KMS-11 (cell line): Measurements from ENCODE around the gene KRT78.

Experiments
- H2AFZ ChIP-seq: fragments of 200-600 bp; sonication (generic); 2 replicates; pipeline ENCODE4 v1.6.1; 2016; ENCODE audit warnings: antibody characterized with exemption, mixed run types, low read depth
- H3K27ac ChIP-seq: fragments of 200-600 bp; sonication (generic); 2 replicates; pipeline ENCODE4 v1.6.1; 2016; ENCODE audit warnings: mild to moderate bottlenecking, mixed run types
- H3K27me3 ChIP-seq: fragments of 200-600 bp; sonication (generic); 2 replicates; pipeline ENCODE4 v1.6.1; 2017; ENCODE audit warnings: mild to moderate bottlenecking, low read depth, mixed run types, moderate library complexity; ENCODE audit not compliant: insufficient read depth
- H3K36me3 ChIP-seq: fragments of 200-600 bp; sonication (generic); 2 replicates; pipeline ENCODE4 v1.6.1; 2017; ENCODE audit warnings: mild to moderate bottlenecking, mixed run types; ENCODE audit not compliant: insufficient read depth
- H3K4me1 ChIP-seq: fragments of 200-600 bp; sonication (generic); 2 replicates; pipeline ENCODE4 v1.6.1; 2016; ENCODE audit warnings: mild to moderate bottlenecking, low read depth, mixed run types; ENCODE audit not compliant: poor library complexity, severe bottlenecking
- H3K4me2 ChIP-seq: fragments of 200-600 bp; sonication (generic); 2 replicates; pipeline ENCODE4 v1.7.0; 2016; ENCODE audit warnings: mild to moderate bottlenecking, mixed run types
- H3K4me3 ChIP-seq: fragments of 200-600 bp; sonication (generic); IDR thresholded peaks from 2 replicates; pipeline ENCODE4 v1.6.1; 2017; ENCODE audit warnings: low read depth, low read length, mixed read lengths; ENCODE audit not compliant: insufficient read depth
- H3K79me2 ChIP-seq: fragments of 200-600 bp; sonication (generic); 2 replicates; pipeline ENCODE4 v1.6.1; 2016; ENCODE audit warnings: low read depth, mixed run types; ENCODE audit not compliant: insufficient read depth
- H3K9ac ChIP-seq: fragments of 200-600 bp; sonication (generic); 2 replicates; pipeline ENCODE4 v1.6.1; 2016; ENCODE audit warnings: mild to moderate bottlenecking, mixed run types
- H4K20me1 ChIP-seq: fragments of 200-600 bp; sonication (generic); 2 replicates; pipeline ENCODE4 v1.6.1; 2016; ENCODE audit warnings: mild to moderate bottlenecking, mixed run types; ENCODE audit not compliant: insufficient read depth
- CTCF ChIP-seq: fragments of 200-600 bp; sonication (generic); conservative IDR thresholded peaks from 2 replicates; pipeline ENCODE4 v1.6.1; 2017; ENCODE audit warnings: low read depth, mild to moderate bottlenecking, antibody characterized with exemption, low read length, moderate library complexity, mixed read lengths

Gene KRT78

DNA sequence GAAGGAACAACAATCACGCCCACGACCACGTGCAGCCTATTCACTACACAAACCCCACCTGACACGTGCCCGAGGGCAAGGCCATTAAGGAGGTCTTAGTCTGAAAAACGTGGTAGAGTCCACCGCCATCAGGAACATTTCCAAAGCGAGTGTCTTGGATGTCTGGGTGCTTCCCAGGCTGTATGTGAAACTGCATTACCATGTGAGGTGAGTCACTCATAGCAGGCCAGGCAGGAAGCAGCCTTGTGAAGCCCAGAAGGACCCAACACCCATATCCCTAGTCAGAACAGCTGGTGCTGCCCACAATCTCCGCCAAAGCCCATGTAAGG, 11.4 kb downstream of the KRT78 start:
- Histone ChIP-seq H3K79me2 (no peaks in the 10 kb centered on the region), H4K20me1 (no peaks in the 10 kb centered on the region), H3K27me3 (peaks cover 86% of the 10 kb centered on the region), H3K4me3 (no peak overlapping the region), H3K9ac (no peak overlapping the region), H3K4me2 (no peak overlapping the region), H3K36me3 (no peaks in the 10 kb centered on the region), H3K27ac (no peak overlapping the region), H2AFZ (no peak overlapping the region), H3K4me1 (no peaks in the 10 kb centered on the region)
- TF ChIP-seq CTCF = no peak

DNA sequence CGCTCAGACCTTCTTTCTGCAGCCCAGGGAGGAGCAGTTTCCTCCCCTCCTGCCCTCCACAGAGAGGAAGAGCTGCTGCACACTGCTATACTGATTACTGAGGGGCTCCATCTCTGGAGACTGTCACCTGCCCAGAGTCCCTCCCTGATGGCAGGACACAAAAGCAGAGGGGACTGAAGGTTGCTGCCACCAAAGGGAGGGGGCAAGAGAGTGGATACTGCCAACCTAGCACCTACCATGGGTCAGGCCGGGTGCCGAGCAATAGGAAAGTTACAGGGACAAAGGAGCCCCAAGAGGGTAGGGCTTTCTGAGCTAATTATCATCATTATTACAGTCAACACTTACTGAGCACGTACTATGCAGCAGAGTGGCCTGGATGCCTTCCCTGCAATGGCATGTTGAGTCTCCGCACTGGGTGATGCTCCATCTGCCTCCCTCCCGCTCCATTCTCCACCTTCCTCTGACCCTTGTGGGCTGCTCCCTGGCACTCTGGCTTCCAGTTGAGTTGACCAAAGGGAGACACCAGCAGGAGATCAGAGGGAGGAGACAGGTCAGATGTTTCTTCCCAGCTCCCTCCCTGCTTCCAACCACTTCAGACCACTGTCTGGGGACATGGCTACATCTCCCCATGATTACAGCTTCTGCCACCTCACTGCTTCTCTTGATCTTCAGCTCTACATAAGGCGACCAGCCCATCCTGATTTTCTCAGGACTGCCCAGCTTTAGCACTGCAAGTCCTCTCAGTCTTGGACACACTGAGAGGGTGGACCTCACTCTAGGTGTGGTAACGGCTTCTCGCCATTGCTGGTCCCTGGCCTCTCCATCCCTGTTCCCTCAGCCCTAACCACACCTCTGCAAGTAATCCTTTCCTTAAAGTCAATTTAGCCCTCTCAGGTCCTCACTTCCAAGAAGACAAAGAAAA, 12.0 kb downstream of the KRT78 start:
- no peak overlapping the region for H3K4me2 ChIP-seq
- H3K9ac ChIP-seq = no peak overlapping the region
- no peak overlapping the region for H3K4me3 ChIP-seq
- H3K79me2 ChIP-seq = no peaks in the 10 kb centered on the region
- H3K27ac ChIP-seq = no peak overlapping the region
- no peak overlapping the region for H2AFZ ChIP-seq
- H3K4me1 ChIP-seq = no peaks in the 10 kb centered on the region
- H4K20me1 ChIP-seq = no peaks in the 10 kb centered on the region
- H3K36me3 ChIP-seq = no peaks in the 10 kb centered on the region
- H3K27me3 ChIP-seq = peaks cover 86% of the 10 kb centered on the region
- TF ChIP-seq CTCF = no peak

DNA sequence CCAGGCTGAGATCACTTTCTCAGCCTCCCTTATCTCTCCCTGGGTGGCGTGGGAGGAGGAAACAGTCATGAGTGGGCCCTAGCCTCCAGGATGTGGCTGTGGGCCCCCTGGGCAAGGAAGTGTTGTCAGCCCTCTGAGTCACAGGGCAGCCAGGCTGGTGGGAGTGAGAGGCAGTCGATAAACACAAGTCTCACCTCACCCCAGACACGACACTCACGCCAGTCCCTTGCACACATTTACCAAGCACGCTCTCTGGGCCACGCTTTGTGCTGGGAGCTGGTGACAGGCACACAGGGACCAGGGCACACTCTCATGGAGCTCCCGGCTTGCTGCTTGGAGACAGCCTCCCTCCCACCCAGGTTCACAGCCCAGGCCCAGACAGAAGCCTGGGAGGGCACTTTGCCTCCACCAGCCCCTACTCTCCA, 12.7 kb downstream of the KRT78 start:
- H3K9ac ChIP-seq = no peak overlapping the region
- H3K4me2 ChIP-seq = no peak overlapping the region
- H4K20me1 ChIP-seq = no peaks in the 10 kb centered on the region
- TF ChIP-seq CTCF = no peak
- no peaks in the 10 kb centered on the region for H3K79me2 ChIP-seq
- no peak overlapping the region for H3K4me3 ChIP-seq
- H3K27me3 ChIP-seq = peaks cover 83% of the 10 kb centered on the region
- no peaks in the 10 kb centered on the region for H3K4me1 ChIP-seq
- no peak overlapping the region for H2AFZ ChIP-seq
- H3K27ac ChIP-seq = no peak overlapping the region
- no peaks in the 10 kb centered on the region for H3K36me3 ChIP-seq

- Histone ChIP-seq H3K9ac (no peak overlapping the region), H3K4me1 (no peaks in the 10 kb centered on the region), H3K27me3 (peaks cover 79% of the 10 kb centered on the region), H3K36me3 (no peaks in the 10 kb centered on the region), H3K4me2 (no peak overlapping the region), H3K79me2 (no peaks in the 10 kb centered on the region), H3K4me3 (no peak overlapping the region), H4K20me1 (no peaks in the 10 kb centered on the region), H3K27ac (no peak overlapping the region), H2AFZ (no peak overlapping the region)
- TF ChIP-seq CTCF = no peak
These were observed 13.3 kb downstream of the KRT78 start for GRCh38 chr12:52835271-52836041.
